GM19372 (cell line): ENCODE results near the gene RBMS3.
A peak's percentile ranks its signal among the peaks of the same experiment; 100 is the strongest.
"Not testable (repeated sequence)": the region's sequence is repeated elsewhere in the genome, so short reads cannot be mapped to it uniquely, and the experiment has no call there.

Experiments used
- ATAC-seq: cut with Tn5 transposase; IDR thresholded peaks from one replicate; pipeline ENCODE4 v1.9.1; 2021; ENCODE audit warnings: mild to moderate bottlenecking, low read depth, moderate library complexity; ENCODE audit not compliant: unreplicated experiment

Gene RBMS3

GRCh38 chr3:29280404-29281093 is at the start of gene RBMS3:
RBMS3 (plus strand) TSS chr3:29281071.
- ATAC-seq: peak; percentile 44

DNA sequence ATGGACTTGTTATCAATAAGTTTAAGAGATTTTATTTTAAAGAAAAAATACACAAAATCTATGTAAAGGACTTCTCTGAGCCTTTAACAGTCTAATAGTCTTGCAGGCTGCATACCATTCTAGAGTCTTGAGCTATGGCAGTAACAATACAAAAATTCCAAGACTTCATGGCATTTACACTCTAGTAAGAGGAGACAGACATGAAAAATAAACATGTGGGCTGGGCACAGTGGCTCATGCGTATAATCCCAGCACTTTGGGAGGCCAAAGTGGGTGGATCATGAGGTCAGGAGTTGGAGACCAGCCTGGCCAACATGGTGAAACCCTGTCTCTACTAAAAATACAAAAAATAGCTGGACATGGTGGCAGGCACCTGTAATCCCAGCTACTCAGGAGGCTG is 47.7 kb upstream of the RBMS3 start:
- not testable (repeated sequence) for ATAC-seq

DNA sequence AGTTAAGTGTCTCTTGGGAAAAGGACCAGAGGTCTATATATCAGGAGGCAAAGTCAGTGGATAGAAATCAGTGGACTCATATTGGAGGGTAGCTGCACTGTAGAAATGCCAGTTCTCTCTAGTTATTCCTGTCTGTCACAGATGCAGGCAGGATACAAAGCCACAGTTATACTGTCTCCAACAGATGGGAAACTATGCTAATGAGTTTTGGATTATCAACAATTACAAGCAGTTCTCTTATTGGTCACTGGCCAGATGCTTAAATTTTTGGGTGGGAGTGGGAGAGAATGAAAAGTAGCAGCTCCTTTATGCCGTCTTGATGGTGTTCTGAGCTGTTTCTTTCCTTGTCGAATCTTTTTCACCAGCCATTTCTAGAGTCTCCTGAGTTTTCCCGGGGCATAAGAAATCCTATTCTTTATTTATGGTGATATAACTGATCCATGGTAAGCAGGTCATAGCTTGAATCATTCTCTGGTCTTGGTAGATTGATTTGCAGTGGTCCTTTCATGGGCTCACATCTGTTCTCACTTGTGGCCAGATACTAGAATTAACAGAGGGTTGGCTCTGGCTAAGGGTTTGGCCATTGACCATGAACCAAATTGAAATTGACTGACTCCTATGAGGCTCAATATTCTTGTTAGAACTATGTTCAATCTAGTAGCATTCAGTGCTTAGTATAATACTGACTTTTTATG is 44.6 kb upstream of the RBMS3 start:
- no peak for ATAC-seq

DNA sequence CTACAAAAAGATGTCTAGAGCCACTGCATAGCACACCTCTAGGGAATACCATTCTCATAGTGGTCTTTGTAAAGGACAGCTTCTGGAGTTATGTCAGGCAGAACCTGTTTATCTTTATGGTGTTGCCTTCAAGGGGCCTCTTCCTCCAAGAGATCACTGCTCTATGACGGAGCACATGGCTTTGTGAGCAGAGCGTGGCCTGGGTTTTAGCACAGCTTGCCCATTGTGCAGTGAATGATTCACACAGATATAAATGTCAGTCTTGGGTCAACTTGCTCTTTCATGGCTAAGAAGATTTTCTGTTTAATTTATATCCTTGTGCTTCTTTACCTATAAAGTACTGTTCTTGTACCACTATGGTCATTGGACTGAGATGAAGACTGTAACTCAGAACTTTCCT is 41.5 kb upstream of the RBMS3 start:
- ATAC-seq: no peak

DNA sequence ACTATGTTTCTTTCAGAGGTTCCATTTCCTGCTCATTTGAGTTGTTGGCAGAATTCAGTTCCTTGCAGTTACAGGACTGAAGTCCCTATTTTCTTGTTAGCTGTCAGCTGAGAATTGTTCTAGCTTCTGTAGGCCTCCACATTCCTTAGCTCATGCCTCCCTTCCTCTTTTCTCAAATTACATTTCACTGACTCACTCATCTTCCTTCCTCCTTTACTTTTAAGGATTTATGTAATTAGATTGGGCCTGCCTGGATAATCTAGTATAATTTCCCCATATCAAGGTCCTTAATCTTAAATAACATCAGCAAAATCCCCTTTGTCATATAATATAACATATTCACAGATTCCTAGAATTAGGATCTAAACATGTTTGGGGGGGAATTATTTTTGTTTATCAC is 40.6 kb upstream of the RBMS3 start:
- ATAC-seq: no peak

GRCh38 chr3:29240887-29241286 is 40.0 kb upstream of the RBMS3 start:
- no peak for ATAC-seq

DNA sequence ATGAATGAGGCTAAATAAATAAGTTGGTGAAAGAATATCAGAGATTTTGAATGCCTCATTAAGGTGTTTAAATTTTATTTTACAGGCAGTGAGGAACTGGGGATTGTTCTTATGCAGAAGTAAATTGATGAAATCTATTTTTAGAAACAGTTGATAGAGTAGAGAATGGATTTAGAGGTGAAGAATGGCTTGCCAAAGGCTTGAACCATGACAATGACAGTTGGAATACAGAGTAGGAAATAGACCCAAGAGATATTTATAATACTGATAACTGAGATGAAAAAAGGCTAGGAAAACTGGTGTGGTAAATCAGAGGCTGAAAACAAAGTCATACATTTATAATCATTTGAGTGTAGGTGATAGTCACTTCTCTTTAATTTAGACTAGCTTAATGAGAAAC is 39.0 kb upstream of the RBMS3 start:
- no peak for ATAC-seq

DNA sequence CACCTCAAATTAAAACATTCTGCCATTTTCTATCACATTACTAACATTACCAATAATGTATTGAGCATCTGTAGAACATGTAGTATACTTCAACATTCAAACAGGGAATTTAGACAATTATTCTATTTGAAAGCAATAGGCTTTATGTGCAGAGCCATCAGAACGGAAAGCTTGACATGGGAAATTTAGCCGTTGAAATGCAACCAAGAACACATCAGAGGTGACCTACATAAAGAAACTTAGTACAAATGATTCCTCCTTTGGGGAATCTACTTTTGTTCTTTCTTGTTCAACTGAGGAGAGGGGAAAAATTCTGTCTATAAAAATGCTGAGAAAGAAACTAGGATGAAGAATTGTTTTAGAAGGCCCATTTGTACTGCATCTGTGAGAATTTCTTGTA is 38.6 kb upstream of the RBMS3 start:
- ATAC-seq: no peak

DNA sequence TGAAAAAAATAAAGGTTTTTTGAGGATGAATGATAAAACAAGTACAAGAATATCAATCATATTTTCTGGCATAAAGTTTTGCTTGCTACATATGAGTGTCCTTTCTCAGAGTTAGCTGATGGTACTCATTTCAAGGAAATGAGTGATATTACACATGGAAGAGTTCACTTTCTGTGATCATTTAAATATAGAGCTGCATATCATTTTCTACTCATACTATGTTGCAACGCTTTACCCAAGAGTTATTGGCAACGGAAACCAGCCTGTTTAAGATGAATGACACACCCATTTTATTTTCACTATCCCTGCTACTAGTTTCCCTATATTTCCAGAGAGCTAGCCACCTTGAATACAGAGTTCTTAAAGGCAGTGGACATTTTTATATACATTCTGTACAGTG is 35.4 kb upstream of the RBMS3 start:
- no peak for ATAC-seq

GRCh38 chr3:29247088-29247745 is 33.7 kb upstream of the RBMS3 start:
- no peak for ATAC-seq

GRCh38 chr3:29249829-29250345 is 31.0 kb upstream of the RBMS3 start:
- ATAC-seq: no peak

DNA sequence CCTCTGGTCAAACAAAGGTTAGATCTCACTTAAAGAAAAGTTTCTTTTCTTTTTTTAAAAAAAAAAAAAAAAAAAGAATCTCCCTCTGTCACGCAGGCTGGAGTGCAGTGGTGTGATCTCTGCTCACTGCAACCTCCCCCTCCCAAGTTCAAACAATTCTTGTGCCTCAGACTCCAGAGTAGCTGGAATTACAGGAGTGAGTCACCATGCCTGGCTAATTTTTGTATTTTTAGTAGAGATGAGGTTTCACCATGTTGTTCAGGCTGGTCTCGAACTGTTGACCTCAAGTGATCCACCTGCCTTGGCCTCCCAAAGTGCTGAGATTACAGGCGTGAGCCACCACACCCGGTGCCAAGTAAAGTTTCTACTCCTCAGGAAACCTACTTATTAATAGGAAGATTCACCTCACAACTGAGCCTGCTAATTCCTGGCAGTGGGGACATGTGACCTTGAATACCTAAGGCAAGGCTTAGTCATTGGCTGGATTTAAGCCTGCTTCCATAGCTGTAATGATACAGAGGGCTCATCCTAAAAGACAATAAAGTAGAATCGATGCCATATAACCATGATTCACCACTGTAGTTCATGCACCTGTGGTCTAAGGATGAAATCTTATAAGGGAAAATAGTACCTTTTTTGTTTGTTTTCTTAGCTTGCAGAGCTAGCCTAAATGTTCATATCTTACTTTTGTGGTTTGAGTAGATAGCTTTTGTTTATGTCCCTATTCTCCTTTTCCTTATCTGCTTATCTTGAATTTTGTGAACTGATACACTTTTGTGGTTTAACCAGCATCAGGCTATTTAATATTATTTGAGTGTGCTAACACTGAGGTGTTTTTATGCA is 24.8 kb upstream of the RBMS3 start:
- ATAC-seq: no peak

DNA sequence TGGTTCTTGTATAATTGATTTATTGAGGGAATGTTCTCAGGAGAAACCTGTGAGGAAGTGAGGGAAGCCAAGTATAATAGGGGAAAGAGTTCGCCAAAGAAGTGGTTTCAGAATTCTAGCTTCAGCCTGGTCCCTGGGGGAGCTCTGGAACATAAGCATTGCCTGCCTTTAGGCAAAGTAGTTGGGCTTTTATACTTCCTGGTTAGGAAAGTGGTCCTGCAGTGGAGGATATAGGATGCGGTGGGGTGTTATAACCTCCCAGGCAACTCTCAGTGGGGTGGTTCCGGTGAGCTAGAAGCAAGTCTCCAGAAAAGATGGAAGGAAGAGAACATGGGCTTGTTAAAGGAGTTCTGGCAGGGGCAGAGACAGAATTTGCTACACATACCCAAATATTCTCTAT is 22.7 kb upstream of the RBMS3 start:
- no peak for ATAC-seq

- no peak for ATAC-seq
These were observed 19.8 kb upstream of the RBMS3 start for GRCh38 chr3:29261119-29261518.

GRCh38 chr3:29263476-29263875 is 17.4 kb upstream of the RBMS3 start:
- ATAC-seq: no peak

DNA sequence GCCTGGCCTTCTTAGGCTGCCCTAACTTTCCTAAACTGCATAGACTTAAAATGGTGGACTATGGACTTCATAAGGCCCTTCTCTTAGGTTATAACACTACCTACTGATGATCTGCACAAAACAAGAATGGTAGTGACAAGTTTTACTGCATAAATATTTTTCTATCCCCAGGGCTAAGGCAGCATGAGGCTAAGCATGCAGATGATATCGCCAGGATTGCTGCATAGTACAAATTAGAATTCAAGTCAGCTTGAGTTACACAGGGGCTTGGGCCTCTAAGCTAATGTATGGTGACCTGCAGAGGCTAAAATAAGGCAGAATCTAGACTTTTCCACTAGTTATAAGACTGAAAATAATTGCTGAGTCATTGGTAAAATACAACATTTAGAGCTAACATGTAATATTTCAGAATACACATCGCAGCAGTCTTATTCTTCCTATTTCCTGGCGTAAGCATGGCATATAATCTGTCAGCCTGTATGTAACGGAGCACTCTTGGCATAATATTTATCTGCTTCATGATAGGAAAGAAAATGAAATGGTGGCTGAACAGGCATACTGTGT is 15.3 kb upstream of the RBMS3 start:
- no peak for ATAC-seq

GRCh38 chr3:29267226-29267625 is 13.6 kb upstream of the RBMS3 start:
- no peak for ATAC-seq

- no peak for ATAC-seq
These were observed 12.2 kb upstream of the RBMS3 start for GRCh38 chr3:29268651-29269050.

GRCh38 chr3:29270752-29271151 is 10.1 kb upstream of the RBMS3 start:
- no peak for ATAC-seq

DNA sequence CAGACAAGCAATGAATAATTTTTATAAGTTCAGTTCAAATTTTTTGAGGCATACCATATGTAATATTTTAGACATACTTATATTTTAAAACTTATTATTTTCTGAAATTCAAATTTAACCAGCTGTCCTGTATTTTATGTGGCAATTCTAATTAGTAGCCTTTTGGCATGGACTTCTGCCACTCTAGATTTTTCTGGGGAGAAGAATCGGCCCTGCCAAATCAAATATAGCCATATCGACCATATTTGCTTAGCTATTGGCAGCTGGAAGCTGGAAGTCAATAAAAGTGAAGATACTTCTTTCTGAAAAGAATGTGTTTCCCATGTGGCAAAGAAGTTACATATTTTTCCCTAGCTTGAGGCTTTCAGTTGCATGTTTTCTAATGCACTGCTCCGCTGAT is 9.4 kb upstream of the RBMS3 start:
- no peak for ATAC-seq
